Neuronal stem cell (in vitro differentiated cells): ENCODE results near the gene AARS1. TPM values are rescaled to one million over a fixed set of nuclear protein-coding genes. Genes with fewer than 3 reads are reported as not detected.
"Not testable (repeated sequence)": the region's sequence is repeated elsewhere in the genome, so short reads cannot be mapped to it uniquely, and the experiment has no call there.

Experiments used
- DNase-seq: peaks from one replicate; pipeline ENCODE4 v3.0.0-alpha.2; 2013; ENCODE audit warnings: low spot score
- H2AFZ ChIP-seq: one replicate; pipeline ENCODE4 v1.6.1; 2013; ENCODE audit warnings: mild to moderate bottlenecking, low read length, inconsistent platforms
- H2AK5ac ChIP-seq: 2 replicates; pipeline ENCODE4 v1.6.1; 2013; ENCODE audit warnings: low read depth, mild to moderate bottlenecking, inconsistent platforms, low read length, moderate library complexity, mixed read lengths
- H2BK120ac ChIP-seq: 2 replicates; pipeline ENCODE4 v1.6.1; 2013; ENCODE audit warnings: low read depth, mild to moderate bottlenecking, inconsistent platforms, low read length, moderate library complexity, mixed read lengths
- H2BK12ac ChIP-seq: one replicate; pipeline ENCODE4 v1.6.1; 2013; ENCODE audit warnings: low read length, inconsistent platforms
- H2BK15ac ChIP-seq: 2 replicates; pipeline ENCODE4 v1.6.1; 2013; ENCODE audit warnings: mild to moderate bottlenecking, low read length, inconsistent platforms, mixed read lengths
- H2BK5ac ChIP-seq: one replicate; pipeline ENCODE4 v1.6.1; 2013; ENCODE audit warnings: inconsistent platforms, mild to moderate bottlenecking, low read length, moderate library complexity
- H3K14ac ChIP-seq: one replicate; pipeline ENCODE4 v1.6.1; 2013; ENCODE audit warnings: low read length, inconsistent platforms
- H3K18ac ChIP-seq: 2 replicates; pipeline ENCODE4 v1.6.1; 2013; ENCODE audit warnings: low read length, inconsistent platforms
- H3K23ac ChIP-seq: 2 replicates; pipeline ENCODE4 v1.6.1; 2013; ENCODE audit warnings: low read depth, mild to moderate bottlenecking, mixed read lengths, low read length, inconsistent platforms; ENCODE audit not compliant: poor library complexity
- H3K27ac ChIP-seq: replicated peaks from 3 replicates; pipeline ENCODE4 v1.5.1; 2013; ENCODE audit warnings: low read length, inconsistent platforms
- H3K27me3 ChIP-seq, 3 experiments: 2 replicates each; pipeline ENCODE4 v1.6.1; 2013; ENCODE audit warnings: low read length in 3 of 3, mild to moderate bottlenecking in 2 of 3, inconsistent platforms in 1 of 3, low read depth in 1 of 3, mixed read lengths in 1 of 3, moderate library complexity in 1 of 3; ENCODE audit not compliant: control insufficient read depth in 3 of 3, insufficient read depth in 3 of 3
- H3K36me3 ChIP-seq, 2 donors: replicated peaks in 1 of 2; 2 replicates each; pipeline ENCODE4 v1.6.1; 2013; ENCODE audit warnings: low read length in 2 of 2; ENCODE audit not compliant: control insufficient read depth in 2 of 2, insufficient read depth in 2 of 2
- H3K4ac ChIP-seq: 2 replicates; pipeline ENCODE4 v1.6.1; 2013; ENCODE audit warnings: inconsistent platforms, mild to moderate bottlenecking, low read length, moderate library complexity
- H3K4me1 ChIP-seq, 2 donors: 1 replicate in 1 of 2; 2 replicates in 1 of 2; pipeline ENCODE4 v1.6.1; 2013; ENCODE audit warnings: low read length in 2 of 2, low read depth in 1 of 2; ENCODE audit not compliant: control insufficient read depth in 2 of 2, insufficient read depth in 1 of 2
- H3K4me2 ChIP-seq: one replicate; pipeline ENCODE4 v1.6.1; 2013; ENCODE audit warnings: mild to moderate bottlenecking, low read length, inconsistent platforms; ENCODE audit not compliant: insufficient read depth, poor library complexity, severe bottlenecking
- H3K4me3 ChIP-seq, 2 donors: 2 replicates each; pipeline ENCODE4 v1.5.1; 2013; ENCODE audit warnings: low read length in 2 of 2, mild to moderate bottlenecking in 2 of 2, inconsistent platforms in 1 of 2, moderate library complexity in 1 of 2
- H3K79me1 ChIP-seq: one replicate; pipeline ENCODE4 v1.6.1; 2013; ENCODE audit warnings: low read depth, mild to moderate bottlenecking, inconsistent platforms, low read length, moderate library complexity
- H3K9ac ChIP-seq: one replicate; pipeline ENCODE4 v1.6.1; 2013; ENCODE audit warnings: mild to moderate bottlenecking, low read depth, low read length, inconsistent platforms; ENCODE audit not compliant: poor library complexity
- H3K9me3 ChIP-seq, 2 donors: replicated peaks in 1 of 2; 2 replicates each; pipeline versions ENCODE3 to v1.6.1; 2013; ENCODE audit warnings: low read length in 2 of 2, mild to moderate bottlenecking in 2 of 2, inconsistent platforms in 1 of 2, low read depth in 1 of 2, mixed read lengths in 1 of 2, moderate library complexity in 1 of 2; ENCODE audit not compliant: control insufficient read depth in 2 of 2, insufficient read depth in 1 of 2
- H4K8ac ChIP-seq: one replicate; pipeline ENCODE4 v1.6.1; 2013; ENCODE audit warnings: low read depth, mild to moderate bottlenecking, inconsistent platforms, low read length, moderate library complexity
- H4K91ac ChIP-seq: one replicate; pipeline ENCODE4 v1.6.1; 2013; ENCODE audit warnings: low read length, low read depth, mild to moderate bottlenecking, inconsistent platforms; ENCODE audit not compliant: poor library complexity
- WGBS, 2 donors: extraction: QIAGEN DNeasy Blood & Tissue Kit; methylation state at CpG; one replicate each; pipeline ENCODE4 v1.1.7; 2013; ENCODE audit warnings: missing lambda C conversion rate in 2 of 2, mixed read lengths in 1 of 2; ENCODE audit not compliant: insufficient read length in 2 of 2, insufficient replicate concordance in 1 of 2; ENCODE audit errors: extremely low coverage in 2 of 2; 5-methylcytosine and 5-hydroxymethylcytosine counted together
- polyA plus RNA-seq, 2 experiments: library from polyadenylated mRNA; stranded (reverse); fragments of 200-250 nt; gene quantifications; one replicate each; pipeline ENCODE4 v1.2.3, GENCODE V29; 2013

AARS1 gene
- polyA plus RNA-seq (2013, experiment 1 of 2) = 36.6 TPM
- 34.6 TPM for polyA plus RNA-seq (2013, experiment 2 of 2)

DNA sequence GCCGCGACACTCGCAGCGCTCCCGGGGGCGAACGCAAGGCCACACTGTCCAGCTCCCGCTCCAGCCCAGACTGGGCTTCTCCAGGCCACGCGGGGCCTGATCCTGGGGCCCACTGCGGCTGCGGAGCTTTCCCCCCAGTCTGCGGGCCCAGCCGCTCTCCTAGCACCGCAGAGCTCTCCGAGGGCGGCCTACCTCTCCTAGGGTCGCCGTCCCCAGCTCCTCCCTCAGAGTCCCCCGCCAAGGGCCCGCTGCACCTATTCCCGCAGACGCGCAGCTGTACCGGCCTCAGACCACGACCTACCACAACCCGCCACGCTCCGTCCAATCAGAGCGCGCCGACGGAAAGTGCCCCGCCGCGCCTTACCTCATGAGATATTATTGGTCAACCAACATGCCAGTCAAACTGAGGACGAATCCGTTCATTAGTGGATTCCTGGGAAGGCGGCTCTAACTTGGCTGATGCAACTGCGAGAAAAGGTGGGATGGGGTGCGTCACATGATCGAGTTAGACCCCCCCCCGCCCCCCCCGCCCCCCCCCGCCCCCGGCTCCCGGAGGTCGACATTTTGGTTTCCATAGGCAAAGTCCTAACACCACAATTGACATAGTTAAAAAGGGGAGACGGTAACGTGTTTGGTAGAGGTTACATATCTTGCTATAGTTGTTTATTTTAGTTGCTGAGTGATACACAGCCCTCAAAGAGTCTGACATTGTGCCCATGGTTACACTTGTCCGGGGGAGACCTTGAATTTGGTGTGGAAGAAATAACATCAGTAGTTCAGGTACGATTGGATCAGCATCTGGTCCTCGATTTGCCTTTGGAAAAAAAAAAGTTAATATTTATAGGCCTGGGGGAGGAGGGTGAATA, at the start of gene AARS1:
AARS1 (minus strand) TSS at position 278 of the 866 bp plus-strand sequence. CDS start 6,743 bp downstream, outside the sequence.
- Histone ChIP-seq H3K4ac (no peak within 1 kb of the TSS), H3K4me1 (peaks cover 1 to 4% of the 10 kb centered on the region in 2 donors), H4K8ac (no peak within 1 kb of the TSS), H2AFZ (peak within 1 kb of the TSS; percentile 91), H3K9me3 (peaks cover under 1 to 2% of the 10 kb centered on the region in 2 donors), H3K18ac (peak within 1 kb of the TSS; percentile 99), H2AK5ac (no peak within 1 kb of the TSS), H3K4me2 (peak within 1 kb of the TSS; percentile 58), H3K23ac (peak within 1 kb of the TSS; percentile 100), H2BK5ac (peak within 1 kb of the TSS; percentile 99), H3K4me3 (peak within 1 kb of the TSS; percentile 94 to 96), H3K14ac (peak within 1 kb of the TSS; percentile 89), H3K9ac (peak within 1 kb of the TSS; percentile 86), H2BK120ac (no peak within 1 kb of the TSS), H3K27ac (peak within 1 kb of the TSS; percentile 95), H3K79me1 (peaks cover 6% of the 10 kb centered on the region), H2BK15ac (no peak within 1 kb of the TSS), H4K91ac (no peak within 1 kb of the TSS), H2BK12ac (no peak within 1 kb of the TSS), H3K27me3 (no peaks in the 10 kb centered on the region), H3K36me3 (peaks cover 3 to 25% of the 10 kb centered on the region in 2 donors)
- peak; percentile 99 for DNase-seq
- no CpG with 5 or more reads among the region's 53 CpGs for WGBS, 2 donors

DNA sequence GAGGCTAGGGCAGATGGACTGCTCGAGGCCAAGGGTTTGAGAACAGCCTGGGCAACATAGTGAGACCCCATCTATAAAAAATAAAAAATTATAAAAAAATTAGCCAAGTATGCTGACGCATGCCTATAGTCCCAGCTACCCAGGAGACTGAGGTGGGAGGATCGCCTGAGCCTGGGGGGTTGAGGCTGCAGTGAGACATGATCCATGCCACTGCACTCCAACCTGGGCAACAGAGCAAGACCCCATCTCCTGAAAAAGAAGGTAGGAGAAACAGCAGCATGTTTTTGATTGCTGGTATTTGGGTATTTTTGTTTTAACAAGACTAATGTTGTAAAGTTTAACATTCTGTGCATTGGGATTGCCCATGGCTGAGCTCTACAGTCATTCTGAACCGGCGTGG, 48.5 kb upstream of the AARS1 start:
- Histone ChIP-seq H3K27me3 (no peaks in the 10 kb centered on the region), H3K23ac (no peak overlapping the region), H3K79me1 (no peaks in the 10 kb centered on the region), H2AFZ (no peak overlapping the region), H3K36me3 (peaks cover 13 to 71% of the 10 kb centered on the region in 2 donors), H4K8ac (no peak overlapping the region), H3K14ac (no peak overlapping the region), H3K4me3 (no peak overlapping the region), H3K9ac (no peak overlapping the region), H3K18ac (no peak overlapping the region), H3K4ac (no peak overlapping the region), H2AK5ac (no peak overlapping the region), H3K4me2 (no peak overlapping the region), H2BK120ac (no peak overlapping the region), H4K91ac (no peak overlapping the region), H3K4me1 (no peaks in the 10 kb centered on the region), H2BK15ac (no peak overlapping the region), H3K9me3 (no peaks in the 10 kb centered on the region), H2BK12ac (no peak overlapping the region), H2BK5ac (no peak overlapping the region), H3K27ac (no peak overlapping the region)
- no peak for DNase-seq
- no CpG with 5 or more reads among the region's 5 CpGs for WGBS, 2 donors

DNA sequence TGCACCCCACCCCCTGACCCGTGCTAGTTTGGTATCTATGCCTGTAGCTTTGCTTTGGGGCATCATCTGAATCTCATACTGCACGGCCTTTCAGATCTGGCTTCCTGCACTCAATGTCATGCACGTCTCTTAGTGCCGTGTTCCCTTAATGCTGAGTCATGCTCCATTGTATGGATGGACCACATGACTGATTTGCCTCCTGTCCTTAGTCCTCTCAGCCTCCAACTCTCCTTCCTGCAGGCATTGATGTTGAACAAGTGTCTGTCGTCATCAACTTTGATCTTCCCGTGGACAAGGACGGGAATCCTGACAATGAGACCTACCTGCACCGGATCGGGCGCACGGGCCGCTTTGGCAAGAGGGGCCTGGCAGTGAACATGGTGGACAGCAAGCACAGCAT, 43.4 kb upstream of the AARS1 start:
- not testable (repeated sequence) for H3K27me3 ChIP-seq, H2AK5ac ChIP-seq, H3K4me3 ChIP-seq, H3K9me3 ChIP-seq, H2AFZ ChIP-seq, H4K91ac ChIP-seq, H2BK120ac ChIP-seq, H3K79me1 ChIP-seq, H4K8ac ChIP-seq, H3K18ac ChIP-seq, H3K4ac ChIP-seq, H3K14ac ChIP-seq, H2BK5ac ChIP-seq, H3K27ac ChIP-seq, DNase-seq, H3K9ac ChIP-seq, H2BK15ac ChIP-seq, H3K4me1 ChIP-seq, H2BK12ac ChIP-seq, H3K4me2 ChIP-seq, H3K23ac ChIP-seq
- no CpG with 5 or more reads among the region's 12 CpGs for WGBS, 2 donors
- H3K36me3 ChIP-seq = peaks cover 29 to 84% of the 10 kb centered on the region in 2 donors

DNA sequence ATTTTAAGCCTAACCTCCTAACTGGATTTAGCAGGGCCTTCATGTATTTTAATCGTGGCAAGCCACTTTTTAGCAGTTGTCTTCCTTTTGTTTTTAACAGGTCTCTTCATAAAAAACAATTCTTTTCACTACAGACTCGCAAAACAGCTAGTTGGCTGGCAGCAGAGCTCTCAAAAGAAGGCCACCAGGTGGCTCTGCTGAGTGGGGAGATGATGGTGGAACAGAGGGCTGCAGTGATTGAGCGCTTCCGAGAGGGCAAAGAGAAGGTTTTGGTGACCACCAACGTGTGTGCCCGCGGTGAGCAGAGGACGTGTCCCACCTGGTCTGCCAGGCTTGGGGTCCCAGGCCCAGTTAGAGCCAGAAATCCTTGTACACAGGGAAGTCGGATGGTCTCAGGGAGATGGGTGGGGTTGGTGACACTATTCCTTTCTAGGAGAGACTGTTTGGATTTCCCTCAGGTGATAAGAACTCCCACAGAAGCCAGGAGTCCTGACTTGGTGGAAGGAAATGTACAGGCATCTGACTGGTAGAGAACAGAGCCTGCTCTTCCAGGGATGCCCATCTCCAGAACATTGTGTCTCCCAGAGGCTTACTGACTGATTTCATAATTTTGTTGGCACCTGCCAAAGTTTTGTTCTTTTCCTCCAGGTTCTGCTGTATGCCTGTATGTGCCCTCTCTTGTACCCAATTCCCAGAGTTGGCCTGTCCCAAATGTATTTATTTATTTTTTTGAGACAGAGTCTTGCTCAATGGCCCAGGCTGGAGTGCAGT, 42.5 kb upstream of the AARS1 start:
- Histone ChIP-seq H2BK5ac (no peak overlapping the region), H2BK120ac (no peak overlapping the region), H2BK12ac (no peak overlapping the region), H3K9ac (no peak overlapping the region), H3K14ac (no peak overlapping the region), H2BK15ac (no peak overlapping the region), H2AK5ac (no peak overlapping the region), H3K4me3 (no peak overlapping the region), H3K23ac (no peak overlapping the region), H3K27me3 (no peaks in the 10 kb centered on the region), H3K27ac (no peak overlapping the region), H3K4me2 (no peak overlapping the region), H3K79me1 (no peaks in the 10 kb centered on the region), H2AFZ (no peak overlapping the region), H3K4me1 (no peaks in the 10 kb centered on the region), H3K4ac (no peak overlapping the region), H3K36me3 (peaks cover 29 to 81% of the 10 kb centered on the region in 2 donors), H4K91ac (no peak overlapping the region), H3K9me3 (no peaks in the 10 kb centered on the region), H3K18ac (no peak overlapping the region), H4K8ac (no peak overlapping the region)
- DNase-seq = no peak
- WGBS, 2 donors = no CpG with 5 or more reads among the region's 9 CpGs
